Astrocyte of the cerebellum (primary cell): Measurements from ENCODE around the gene CD1E.
"Not testable (repeated sequence)": the region's sequence is repeated elsewhere in the genome, so short reads cannot be mapped to it uniquely, and the experiment has no call there.

Experiments
- DNase-seq: peaks from one replicate; pipeline ENCODE4 v3.0.0-alpha.2; 2011; ENCODE audit warnings: low read depth
- H3K4me3 ChIP-seq: 2 replicates; pipeline ENCODE4 v1.5.1; 2011; ENCODE audit warnings: mild to moderate bottlenecking, low read depth, low read length, moderate library complexity
- CTCF ChIP-seq: IDR thresholded peaks from 2 replicates; pipeline ENCODE4 v1.5.1; 2012; ENCODE audit warnings: low read length, low read depth, moderate library complexity, mild to moderate bottlenecking; ENCODE audit errors: missing control alignments
- in situ Hi-C: cut with HindIII; loops from 2 replicates; pipeline ENCODE4 v1.10.0; 2017; ENCODE audit warnings: low sequenced_read_pairs

The CD1E gene

GRCh38 chr1:158356616-158357015 is 2.9 kb downstream of the CD1E start:
- in situ Hi-C loops: no loop called here
- no peak for TF ChIP-seq CTCF

DNA sequence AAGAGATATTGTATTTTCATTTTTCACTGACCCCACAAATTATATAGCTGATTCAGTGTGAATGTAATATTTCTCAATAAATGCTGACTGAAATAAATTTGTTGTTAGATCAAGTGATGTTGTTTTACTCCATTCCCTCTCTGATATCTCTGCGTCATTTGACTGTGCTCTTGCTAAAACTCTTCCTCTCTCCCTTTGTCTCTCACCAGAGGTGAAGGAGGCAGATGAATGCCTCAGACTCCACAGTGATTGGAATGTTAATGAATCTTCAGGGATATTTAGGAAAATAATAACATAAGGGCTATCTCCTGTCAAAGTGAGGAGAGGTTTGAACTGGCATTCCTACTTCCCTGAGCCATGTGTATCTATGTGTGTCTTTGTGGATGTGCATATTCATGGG is 3.7 kb downstream of the CD1E start:
- no peak overlapping the region for H3K4me3 ChIP-seq
- in situ Hi-C loops: no loop called here
- TF ChIP-seq CTCF: no peak
- no peak for DNase-seq

More at GRCh38 chr1:158356616-158357015, 2.9 kb downstream of the CD1E start:
- no peak for DNase-seq
- no peak overlapping the region for H3K4me3 ChIP-seq

DNA sequence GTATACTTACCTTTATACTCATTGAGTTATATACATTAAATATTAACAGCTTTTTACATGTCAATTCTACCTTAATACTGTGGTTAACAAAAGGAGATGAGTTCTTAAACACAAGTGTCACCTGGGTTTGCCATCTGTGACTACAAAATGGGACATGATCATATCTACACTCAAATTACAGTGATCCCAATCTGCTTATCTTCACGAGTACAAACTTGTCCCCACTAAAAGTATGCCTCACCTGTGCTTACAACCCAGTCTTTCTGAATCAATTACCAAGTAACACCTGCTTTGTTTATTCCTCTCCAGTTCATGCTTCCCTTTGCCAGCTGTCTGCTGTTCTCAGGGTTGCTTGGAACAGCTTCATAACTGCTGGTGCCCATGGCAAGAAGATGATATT is 8.8 kb downstream of the CD1E start:
- TF ChIP-seq CTCF: no peak
- no peak for DNase-seq
- H3K4me3 ChIP-seq: no peak overlapping the region
- in situ Hi-C loops: no loop called here

- TF ChIP-seq CTCF: no peak
- DNase-seq: no peak
- in situ Hi-C loops: no loop called here
- no peak overlapping the region for H3K4me3 ChIP-seq
Observed at GRCh38 chr1:158362941-158363340, 9.2 kb downstream of the CD1E start.

- in situ Hi-C loops: no loop called here
- TF ChIP-seq CTCF: no peak
- no peak for DNase-seq
- H3K4me3 ChIP-seq: no peak overlapping the region
Observed at GRCh38 chr1:158366783-158367182, 13.1 kb downstream of the CD1E start.

- in situ Hi-C loops: no loop called here
- TF ChIP-seq CTCF: no peak
- no peak for DNase-seq
Observed at GRCh38 chr1:158371188-158371953, 17.7 kb downstream of the CD1E start.

DNA sequence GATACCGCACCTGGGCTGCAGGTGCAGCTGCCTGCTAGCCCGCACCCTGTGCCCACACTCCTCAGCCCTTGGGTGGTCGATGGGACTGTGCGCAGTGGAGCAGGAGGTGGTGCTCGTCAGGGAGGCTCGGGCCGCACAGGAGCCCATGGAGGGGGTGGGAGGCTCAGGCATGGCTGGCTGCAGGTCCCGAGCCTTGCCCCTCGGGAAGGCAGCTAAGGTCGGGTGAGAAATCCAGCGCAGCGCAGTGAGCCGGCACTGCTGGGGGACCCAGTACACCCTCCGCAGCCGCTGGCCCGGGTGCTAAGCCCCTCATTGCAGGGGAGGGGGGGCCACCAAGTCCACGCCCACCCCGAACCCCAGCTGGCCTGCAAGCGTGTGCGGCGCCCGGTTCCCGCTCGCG is 20.4 kb downstream of the CD1E start:
- H3K4me3 ChIP-seq, DNase-seq, in situ Hi-C loops: not testable (repeated sequence)

More at GRCh38 chr1:158371188-158371953, 17.7 kb downstream of the CD1E start:
- no peak overlapping the region for H3K4me3 ChIP-seq
